Measurements from ENCODE around the gene PTOV1. TPM values are rescaled to one million over a fixed set of nuclear protein-coding genes. Genes with fewer than 3 reads are reported as not detected.

PTOV1 gene
- total and polyA plus RNA-seq, 10 of the 15 experiments (the other 5 are each of a cell fraction or from before 2014, with no cell fraction given): 3.2 to 83.5 (median 22.3) TPM

GRCh38 chr19:49895566-49896297 lies 44.8 kb downstream of the PTOV1 start (continued):
- TF ChIP-seq EZH2 (IDR thresholded peaks at IDR 0.05; ENCODE audit: borderline replicate concordance, control insufficient read depth, low read depth, low read length): no peak
- no peak for TF ChIP-seq MXI1 (IDR thresholded peaks at IDR 0.05; ENCODE audit: low read depth, low read length)
- TF ChIP-seq SRF (IDR thresholded peaks at IDR 0.05; ENCODE audit: low read depth in 2 of 2, low read length in 2 of 2): no peak
- TF ChIP-seq IKZF2 (IDR thresholded peaks at IDR 0.05): no peak; a peak in 1 of 4 replicates
- TF ChIP-seq BRCA1 (IDR thresholded peaks at IDR 0.05; ENCODE audit: low read depth, low read length): no peak
- TF ChIP-seq PAX5 (IDR thresholded peaks at IDR 0.05; ENCODE audit: borderline replicate concordance, low read depth, low read length): no peak
- no peak for TF ChIP-seq TCF7 (IDR thresholded peaks at IDR 0.05; ENCODE audit: borderline replicate concordance)
- 0 out of 3 replicates have a peak, but pooled peaks have one; percentile 37 for TF ChIP-seq POU2F2 (IDR thresholded peaks at IDR 0.05; ENCODE audit: borderline replicate concordance, low read depth, low read length)
- TF ChIP-seq TCF3 (IDR thresholded peaks at IDR 0.05; ENCODE audit: borderline replicate concordance, insufficient read depth, low read depth, low read length): 0 out of 2 replicates have a peak, but pooled peaks have one; percentile 8
- TF ChIP-seq STAT1 (conservative IDR thresholded peaks at IDR 0.05): no peak
- TF ChIP-seq CEBPZ (IDR thresholded peaks at IDR 0.05; ENCODE audit: low read depth, low read length): no peak
- no peak for TF ChIP-seq CHD1 (IDR thresholded peaks at IDR 0.05; ENCODE audit: low read depth, low read length)
- no peak for TF ChIP-seq KLF5 (IDR thresholded peaks at IDR 0.05; ENCODE audit: partially characterized antibody)
- TF ChIP-seq BCLAF1 (IDR thresholded peaks at IDR 0.05): no peak
- TF ChIP-seq NR2C1 (IDR thresholded peaks at IDR 0.05): no peak
- peak; percentile 31; the same call in 1 of the 2 replicates for TF ChIP-seq ZNF687 (IDR thresholded peaks at IDR 0.05)
- TF ChIP-seq PBX3 (IDR thresholded peaks at IDR 0.05; ENCODE audit: insufficient replicate concordance, low read depth, low read length): no peak
- 0 out of 2 replicates have a peak, but pooled peaks have one; percentile 28 for TF ChIP-seq CBFB (IDR thresholded peaks at IDR 0.05; ENCODE audit: low read depth)

All from GM12878 (cell line).